Stimulated activated CD4-positive, alpha-beta T cell treated with anti-CD3 and anti-CD28 coated beads, Interleukin-2, amount 100 ng/mL, for 4 hours (primary cell): ENCODE measurements around the gene PCMT1.
A peak's percentile ranks its signal among the peaks of the same experiment; 100 is the strongest.
"Not testable (repeated sequence)": the region's sequence is repeated elsewhere in the genome, so short reads cannot be mapped to it uniquely, and the experiment has no call there.

ENCODE experiments used
- DNase-seq: peaks from one replicate; pipeline ENCODE4 v3.0.0-alpha.2; 2020; ENCODE audit warnings: low read depth

PCMT1 gene

GRCh38 chr6:149750136-149750609 lies 632 bp downstream of the PCMT1 start:
- DNase-seq: peak; percentile 28

- no peak for DNase-seq
These were observed 1.7 kb downstream of the PCMT1 start for GRCh38 chr6:149751239-149751638.

- DNase-seq: not testable (repeated sequence)
These were observed 2.4 kb downstream of the PCMT1 start for GRCh38 chr6:149751920-149752319.

DNA sequence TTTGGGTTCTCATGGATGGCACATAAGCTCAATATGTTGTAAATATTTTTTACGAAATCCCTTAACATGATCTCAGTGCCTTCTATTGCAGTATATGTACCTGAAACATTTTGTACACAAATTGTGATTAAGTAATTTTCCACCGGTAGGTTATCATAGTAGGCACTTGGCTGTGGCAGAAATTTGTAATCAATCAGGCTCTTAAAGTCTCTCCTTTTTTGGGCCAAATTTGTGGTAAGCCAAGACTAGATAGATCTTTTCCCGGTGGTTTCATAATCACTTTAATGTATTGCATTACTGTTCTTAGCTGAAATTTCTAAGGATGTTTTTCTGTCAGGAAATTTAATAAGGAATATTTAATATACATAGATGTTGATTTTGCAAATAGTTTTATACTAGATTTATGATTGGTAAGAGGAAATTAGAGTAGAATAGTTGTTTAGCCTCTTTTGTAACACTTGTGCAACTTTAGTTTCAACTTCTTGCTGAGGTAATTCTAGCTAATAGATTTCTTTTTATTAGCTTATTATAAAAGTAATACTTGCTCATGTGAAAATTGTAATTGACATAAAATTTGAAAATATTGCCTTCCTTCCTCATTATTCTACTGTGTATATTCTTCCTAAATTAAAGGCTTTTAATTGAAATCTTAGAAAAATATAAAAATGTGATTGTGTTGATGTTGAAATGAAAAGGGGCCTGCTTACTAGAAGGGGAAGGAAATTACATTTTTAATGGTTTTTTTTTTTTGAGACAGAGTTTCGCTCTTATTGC lies 3.2 kb downstream of the PCMT1 start:
- DNase-seq: no peak

GRCh38 chr6:149753374-149753637 lies 3.8 kb downstream of the PCMT1 start:
- DNase-seq: not testable (repeated sequence)

DNA sequence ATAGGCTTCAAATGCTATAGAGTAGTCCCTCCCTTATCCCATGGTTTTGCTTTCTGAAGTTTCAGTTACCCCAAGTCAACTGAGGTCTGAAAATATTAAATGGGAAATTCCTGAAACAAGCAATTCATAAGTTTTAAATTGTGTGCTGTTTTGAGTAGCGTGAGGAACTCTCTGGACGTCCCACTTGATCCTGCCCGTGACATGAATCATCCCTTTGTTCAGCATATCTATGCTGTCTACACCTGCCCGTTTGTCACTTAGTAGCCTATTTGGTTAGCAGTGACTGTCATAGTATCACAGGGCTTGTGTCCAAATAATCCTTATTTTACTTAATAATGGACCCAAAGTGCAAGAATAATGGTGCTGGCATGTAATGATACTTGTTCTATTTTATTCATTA lies 5.0 kb downstream of the PCMT1 start:
- DNase-seq: no peak

GRCh38 chr6:149755300-149756260 lies 6.0 kb downstream of the PCMT1 start:
- no peak for DNase-seq

DNA sequence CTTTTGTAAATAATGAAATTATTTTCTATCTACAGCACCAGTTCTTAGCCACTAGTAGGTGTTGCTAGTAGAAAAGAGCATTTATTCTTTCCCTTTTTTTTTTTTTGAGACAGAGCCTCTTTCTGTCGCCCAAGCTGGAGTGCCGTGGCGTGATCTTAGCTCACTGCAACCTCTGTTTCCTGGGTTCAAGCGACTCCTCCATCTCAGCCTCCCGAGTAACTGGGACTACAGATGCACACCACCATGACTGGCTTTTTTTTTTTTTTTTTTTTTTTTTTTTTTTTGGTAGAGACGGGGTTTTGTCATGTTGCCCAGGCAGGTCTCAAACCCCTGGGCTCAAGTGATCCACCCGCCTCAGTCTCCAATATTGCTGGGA lies 6.7 kb downstream of the PCMT1 start:
- no peak for DNase-seq

DNA sequence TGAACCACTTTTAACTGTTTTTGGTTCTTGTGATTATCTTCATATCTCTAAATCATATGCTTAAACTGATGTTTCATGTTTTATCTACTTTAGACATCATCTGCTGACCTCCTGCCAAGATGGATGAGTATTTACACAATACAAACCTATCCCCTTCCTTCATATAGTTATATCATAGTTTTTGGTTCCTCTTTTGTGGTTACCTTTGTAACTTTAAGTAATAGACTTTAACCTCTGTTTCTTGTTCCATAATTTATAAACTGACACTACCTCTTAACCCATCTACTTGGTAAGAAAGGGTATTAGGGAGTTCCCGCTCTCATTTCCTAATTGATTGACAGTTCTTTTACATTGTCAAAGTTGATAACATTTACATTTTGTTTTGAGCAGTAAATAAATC lies 11.9 kb downstream of the PCMT1 start:
- no peak for DNase-seq

- DNase-seq: no peak
These were observed 14.3 kb downstream of the PCMT1 start for GRCh38 chr6:149763866-149764265.

GRCh38 chr6:149766156-149766769 lies 16.7 kb downstream of the PCMT1 start:
- DNase-seq: no peak

GRCh38 chr6:149769676-149770075 lies 20.1 kb downstream of the PCMT1 start:
- DNase-seq: no peak

GRCh38 chr6:149771185-149771584 lies 21.6 kb downstream of the PCMT1 start:
- no peak for DNase-seq

DNA sequence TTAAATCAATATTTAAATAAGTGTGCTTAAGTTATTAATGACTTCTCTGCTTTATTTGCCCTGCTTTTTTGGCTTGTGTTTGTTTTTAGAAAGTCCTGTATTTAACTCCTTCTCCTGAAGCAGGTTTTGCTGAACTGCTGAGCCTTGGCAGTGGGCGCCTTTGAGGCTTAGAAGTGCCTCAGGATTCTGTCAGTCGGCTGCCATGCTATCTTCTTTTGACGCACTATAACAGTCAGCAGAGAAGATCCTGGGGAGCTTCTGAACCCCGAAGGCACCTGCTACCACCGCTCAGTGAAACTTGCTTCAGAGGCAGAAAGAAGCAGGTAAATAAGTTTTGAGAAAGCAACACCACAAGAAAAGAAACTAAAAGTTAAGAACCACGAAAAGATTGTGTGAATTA lies 22.4 kb downstream of the PCMT1 start:
- no peak for DNase-seq

GRCh38 chr6:149777624-149778023 lies 28.1 kb downstream of the PCMT1 start:
- no peak for DNase-seq

DNA sequence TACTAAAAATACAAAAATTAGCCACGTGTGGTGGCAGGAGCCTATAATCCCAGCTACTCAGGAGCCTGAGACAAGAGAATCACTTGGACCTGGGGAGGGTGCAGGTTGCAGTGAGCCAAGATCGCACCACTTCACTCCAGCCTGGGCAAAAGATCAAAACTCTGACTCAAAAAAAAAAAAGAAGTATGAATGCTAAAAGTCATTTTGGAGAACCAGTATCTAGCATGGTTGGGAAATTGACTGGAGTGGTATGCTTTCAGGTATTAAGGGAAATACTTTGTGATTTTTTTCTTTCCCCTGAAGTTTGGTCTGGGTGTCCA lies 30.1 kb downstream of the PCMT1 start:
- DNase-seq: no peak

GRCh38 chr6:149781715-149782114 lies 32.2 kb downstream of the PCMT1 start:
- no peak for DNase-seq

GRCh38 chr6:149782337-149782736 lies 32.8 kb downstream of the PCMT1 start:
- no peak for DNase-seq

- no peak for DNase-seq
These were observed 34.0 kb downstream of the PCMT1 start for GRCh38 chr6:149783551-149783950.

DNA sequence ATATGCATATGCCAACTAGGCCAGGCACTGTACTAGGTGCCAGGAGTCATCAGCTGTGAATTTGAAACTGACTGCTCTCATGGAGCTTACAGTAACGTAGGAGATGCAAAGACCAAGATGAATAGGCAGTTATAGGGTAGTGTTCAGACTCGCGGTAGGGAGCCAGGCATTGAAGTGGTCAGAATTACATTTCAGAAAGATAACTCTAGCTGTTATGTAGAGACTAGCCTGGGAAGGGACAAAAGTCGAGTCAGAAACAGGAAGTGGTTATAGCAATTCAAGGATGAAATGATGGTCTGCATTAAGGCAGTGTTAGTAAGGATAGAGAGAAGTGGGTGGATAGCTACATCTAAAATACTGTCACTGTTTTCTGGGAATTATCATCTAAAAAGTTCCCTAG lies 56.6 kb downstream of the PCMT1 start:
- DNase-seq: no peak

DNA sequence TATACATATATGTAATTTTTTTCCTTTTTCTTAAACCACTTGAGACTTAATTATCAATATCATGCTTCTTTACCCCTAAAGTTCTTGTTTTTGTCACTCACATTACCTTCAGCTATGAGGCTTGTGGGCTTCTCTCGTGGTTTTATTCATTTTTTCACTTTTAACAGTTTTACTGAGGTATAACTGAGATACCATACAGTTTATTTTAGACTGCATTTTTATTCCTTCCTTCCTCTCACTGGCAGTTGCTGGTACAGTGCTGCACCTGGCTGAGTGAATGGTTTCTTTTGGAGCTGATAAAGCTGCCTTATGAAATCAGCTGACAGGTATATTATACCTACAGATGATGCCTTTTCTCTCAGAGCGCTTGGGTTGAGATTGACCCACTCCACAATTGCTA lies 60.3 kb downstream of the PCMT1 start:
- DNase-seq: no peak

DNA sequence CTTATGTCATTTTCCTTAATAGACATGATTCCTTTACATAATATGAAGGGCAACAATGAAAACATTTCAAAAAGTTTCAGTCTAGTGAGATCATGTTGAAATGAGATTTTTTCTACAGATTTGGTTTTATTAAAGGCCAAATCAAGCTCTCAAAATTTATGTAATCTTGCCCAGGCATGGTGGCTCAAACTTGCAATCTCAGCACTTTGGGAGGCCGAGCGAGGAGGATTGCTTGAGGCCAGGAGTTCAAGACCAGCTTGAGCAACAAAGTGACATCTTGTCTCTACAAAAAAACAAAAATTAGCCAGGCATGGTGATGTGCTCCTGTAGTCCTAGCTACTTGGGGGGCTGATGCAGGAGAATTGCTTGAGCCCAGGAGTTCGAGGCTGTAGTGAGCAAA lies 63.8 kb downstream of the PCMT1 start:
- no peak for DNase-seq

- DNase-seq: no peak
These were observed 66.2 kb downstream of the PCMT1 start for GRCh38 chr6:149815788-149816187.
